ENCODE measurements around the gene DYSF. TPM values are rescaled to one million over a fixed set of nuclear protein-coding genes. Genes with fewer than 3 reads are reported as not detected.

The DYSF gene
- total RNA-seq, 1 donor from 2014 or later = 4.2 TPM

GRCh38 chr2:71551631-71551915, 98.2 kb downstream of the DYSF start:
- TF ChIP-seq CTCF (conservative IDR thresholded peaks at IDR 0.05) = no peak
- Mint-ChIP-seq H3K4me3 (no peak overlapping the region), H3K4me1 (ENCODE audit: unreplicated experiment) (peaks cover 18% of the 10 kb centered on the region), H3K9me3 (no peaks in the 10 kb centered on the region), H3K36me3 (no peaks in the 10 kb centered on the region), H3K27ac (no peak overlapping the region), H3K27me3 (peaks cover 15% of the 10 kb centered on the region)
- no peak for DNase-seq (ENCODE audit: extremely low spot score, unreplicated experiment)

GRCh38 chr2:71552356-71552755, 99.0 kb downstream of the DYSF start:
- Mint-ChIP-seq H3K9me3 (no peaks in the 10 kb centered on the region), H3K27ac (no peak overlapping the region), H3K4me3 (no peak overlapping the region), H3K4me1 (ENCODE audit: unreplicated experiment) (peaks cover 22% of the 10 kb centered on the region), H3K36me3 (no peaks in the 10 kb centered on the region), H3K27me3 (peaks cover 11% of the 10 kb centered on the region)
- no peak for TF ChIP-seq CTCF (conservative IDR thresholded peaks at IDR 0.05)
- no peak for DNase-seq (ENCODE audit: extremely low spot score, unreplicated experiment)

GRCh38 chr2:71552861-71553301, 99.5 kb downstream of the DYSF start:
- no peak for DNase-seq (ENCODE audit: extremely low spot score, unreplicated experiment)
- Mint-ChIP-seq H3K27ac (no peak overlapping the region), H3K36me3 (no peaks in the 10 kb centered on the region), H3K9me3 (no peaks in the 10 kb centered on the region), H3K27me3 (peaks cover 11% of the 10 kb centered on the region), H3K4me3 (no peak overlapping the region), H3K4me1 (ENCODE audit: unreplicated experiment) (peaks cover 22% of the 10 kb centered on the region)
- TF ChIP-seq CTCF (conservative IDR thresholded peaks at IDR 0.05) = no peak

GRCh38 chr2:71554028-71554705, 100.8 kb downstream of the DYSF start:
- H3K27me3 Mint-ChIP-seq = peaks cover 6% of the 10 kb centered on the region
- no peak for DNase-seq (ENCODE audit: extremely low spot score, unreplicated experiment)
- H3K27ac Mint-ChIP-seq = no peak overlapping the region
- H3K36me3 Mint-ChIP-seq = no peaks in the 10 kb centered on the region
- TF ChIP-seq CTCF (conservative IDR thresholded peaks at IDR 0.05) = no peak
- no peaks in the 10 kb centered on the region for H3K9me3 Mint-ChIP-seq
- peaks cover 22% of the 10 kb centered on the region for H3K4me1 Mint-ChIP-seq (ENCODE audit: unreplicated experiment)
- no peak overlapping the region for H3K4me3 Mint-ChIP-seq

GRCh38 chr2:71554706-71555056, 101.3 kb downstream of the DYSF start:
- Mint-ChIP-seq H3K9me3 (no peaks in the 10 kb centered on the region), H3K36me3 (no peaks in the 10 kb centered on the region), H3K27me3 (peaks cover 6% of the 10 kb centered on the region), H3K4me1 (ENCODE audit: unreplicated experiment) (peaks cover 25% of the 10 kb centered on the region), H3K4me3 (no peak overlapping the region), H3K27ac (no peak overlapping the region)
- no peak for TF ChIP-seq CTCF (conservative IDR thresholded peaks at IDR 0.05)
- DNase-seq (ENCODE audit: extremely low spot score, unreplicated experiment) = no peak

Measured in type B pancreatic cell (in vitro differentiated cells).